SK-N-SH (cell line): ENCODE results near the gene TXN2.

Source experiments
- CTCF ChIP-seq: fragments of 200-600 bp; sonication (generic); IDR thresholded peaks from 2 replicates; pipeline ENCODE4 v1.6.1; 2017; ENCODE audit warnings: antibody characterized with exemption, mild to moderate bottlenecking, moderate library complexity
- FOXM1 ChIP-seq: IDR thresholded peaks from 2 replicates; pipeline ENCODE4 v1.4.0; 2012; ENCODE audit warnings: low read depth, mild to moderate bottlenecking
- MAX ChIP-seq: IDR thresholded peaks from 2 replicates; pipeline ENCODE4 v1.4.0; 2012; ENCODE audit warnings: low read depth
- RCOR1 ChIP-seq: fragments of 150-350 bp; IDR thresholded peaks from 2 replicates; pipeline ENCODE4 v1.6.1; 2017; ENCODE audit warnings: antibody characterized with exemption, low read length
- SMC3 ChIP-seq: IDR thresholded peaks from 2 replicates; pipeline ENCODE4 v1.6.1; 2012; ENCODE audit warnings: low read depth, low read length, improper control_type of control experiment

GRCh38 chr22:36528795-36529751, 47.6 kb upstream of the TXN2 start, which contains the start of gene EIF3D:
- no peak for TF ChIP-seq CTCF
- no peak for TF ChIP-seq SMC3
- no peak for TF ChIP-seq RCOR1
- no peak for TF ChIP-seq FOXM1
- peak; percentile 84 for TF ChIP-seq MAX
